GM10248 (cell line): Measurements from ENCODE around the gene MCOLN3.

Source experiments
- CTCF ChIA-PET: fragments of 300-600 bp; sonication (Branson Sonifier 250); formaldehyde crosslinking; extraction: SDS; loops from one replicate; lab custom pipeline; 2021; ENCODE audit warnings: antibody characterized with exemption; lab: Yijun Ruan, JAX
- POLR2A ChIA-PET: fragments of 350-650 bp; sonication (Branson Sonifier 250); formaldehyde crosslinking; extraction: SDS; loops from one replicate; lab custom pipeline; 2020; ENCODE audit warnings: antibody characterized with exemption; lab: Yijun Ruan, JAX
- DNase-seq: peaks from one replicate; pipeline ENCODE4 v3.0.0; 2012; ENCODE audit errors: extremely low spot score
- CTCF ChIP-seq: IDR thresholded peaks from 2 replicates; pipeline ENCODE4 v1.5.1; 2012; ENCODE audit warnings: mild to moderate bottlenecking, low read depth; ENCODE audit errors: extremely low read depth, missing control alignments, control extremely low read depth

MCOLN3 gene

GRCh38 chr1:84998642-84999280 lies 49.5 kb downstream of the MCOLN3 start:
- CTCF ChIA-PET, result interaction anchor here (0.9 to 1.9 kb wide), 7 partner anchors 26 to 257 kb away, joined by 3 to 6 read pairs (median 4); no protein-coding TSS in a partner anchor

GRCh38 chr1:84997667-84998600 lies 50.4 kb downstream of the MCOLN3 start:
- ChIA-PET CTCF (interaction anchor here (0.9 to 1.9 kb wide), 7 partner anchors 23 to 258 kb away, joined by 3 to 6 read pairs (median 4); no protein-coding TSS in a partner anchor), POLR2A (interaction anchor here (0.6 kb wide), 1 partner anchor 1048 kb away, joined by 3 read pairs; no protein-coding TSS in a partner anchor)
- DNase-seq, result peak; percentile 26
- no peak for TF ChIP-seq CTCF

More at GRCh38 chr1:84998642-84999280, 49.5 kb downstream of the MCOLN3 start:
- POLR2A ChIA-PET, result no interaction called here
- DNase-seq, result no peak
- no peak for TF ChIP-seq CTCF

DNA sequence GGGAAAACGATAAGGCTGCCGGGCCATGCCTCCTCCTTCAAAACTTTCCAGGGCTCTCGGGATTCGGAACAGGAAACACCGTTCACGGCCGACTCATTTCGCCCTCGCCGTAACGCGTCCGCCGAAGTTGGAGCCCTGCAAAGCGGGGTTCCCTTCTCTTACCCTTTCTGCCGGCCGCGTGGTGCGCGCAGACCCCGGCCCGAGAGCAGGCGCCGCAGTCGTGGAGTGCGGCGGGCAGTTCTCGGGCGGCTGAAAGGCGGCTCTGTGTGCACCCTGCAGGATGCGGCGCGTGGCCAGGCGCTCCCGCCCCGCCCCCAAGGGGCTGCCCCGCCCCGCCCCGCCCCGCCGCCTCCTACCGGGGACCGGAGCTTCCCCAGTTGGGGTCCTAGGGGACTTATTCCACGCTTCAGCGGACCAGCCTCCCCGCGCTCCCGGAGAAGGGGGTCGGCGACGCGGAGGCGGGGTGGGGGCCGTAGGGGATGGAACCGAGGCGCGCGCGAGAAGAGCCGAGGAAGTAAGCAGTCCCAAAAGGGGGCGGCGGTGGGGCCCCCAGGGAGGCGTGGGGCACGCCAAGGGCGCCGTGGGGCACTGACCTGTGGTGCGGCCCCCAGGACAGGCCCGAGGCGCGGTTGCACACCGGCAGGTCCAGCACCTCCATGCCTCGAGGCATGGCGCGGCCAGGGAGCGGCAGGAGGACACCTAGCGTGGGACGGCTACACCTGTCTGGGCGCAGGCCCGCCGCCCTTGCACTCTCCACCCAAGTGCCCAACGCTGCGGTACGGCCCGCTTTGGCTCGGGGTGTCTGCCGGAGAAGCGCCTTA lies 51.2 kb downstream of the MCOLN3 start, which contains the start of gene MCOLN2:
TSS of gene MCOLN2 (minus strand) at position 268 of the 821 bp plus-strand sequence. CDS start at position 27, 241 bp downstream.
- DNase-seq, result peak; percentile 88
- TF ChIP-seq CTCF, result peak; percentile 21
- POLR2A ChIA-PET, result interaction anchor here (0.6 kb wide), 1 partner anchor 1049 kb away, joined by 3 read pairs; no protein-coding TSS in a partner anchor
- CTCF ChIA-PET, result interaction anchor here (1.8 to 3.7 kb wide), 4 partner anchors 22 to 52 kb away, joined by 4 to 24 read pairs (median 13); no protein-coding TSS in a partner anchor

DNA sequence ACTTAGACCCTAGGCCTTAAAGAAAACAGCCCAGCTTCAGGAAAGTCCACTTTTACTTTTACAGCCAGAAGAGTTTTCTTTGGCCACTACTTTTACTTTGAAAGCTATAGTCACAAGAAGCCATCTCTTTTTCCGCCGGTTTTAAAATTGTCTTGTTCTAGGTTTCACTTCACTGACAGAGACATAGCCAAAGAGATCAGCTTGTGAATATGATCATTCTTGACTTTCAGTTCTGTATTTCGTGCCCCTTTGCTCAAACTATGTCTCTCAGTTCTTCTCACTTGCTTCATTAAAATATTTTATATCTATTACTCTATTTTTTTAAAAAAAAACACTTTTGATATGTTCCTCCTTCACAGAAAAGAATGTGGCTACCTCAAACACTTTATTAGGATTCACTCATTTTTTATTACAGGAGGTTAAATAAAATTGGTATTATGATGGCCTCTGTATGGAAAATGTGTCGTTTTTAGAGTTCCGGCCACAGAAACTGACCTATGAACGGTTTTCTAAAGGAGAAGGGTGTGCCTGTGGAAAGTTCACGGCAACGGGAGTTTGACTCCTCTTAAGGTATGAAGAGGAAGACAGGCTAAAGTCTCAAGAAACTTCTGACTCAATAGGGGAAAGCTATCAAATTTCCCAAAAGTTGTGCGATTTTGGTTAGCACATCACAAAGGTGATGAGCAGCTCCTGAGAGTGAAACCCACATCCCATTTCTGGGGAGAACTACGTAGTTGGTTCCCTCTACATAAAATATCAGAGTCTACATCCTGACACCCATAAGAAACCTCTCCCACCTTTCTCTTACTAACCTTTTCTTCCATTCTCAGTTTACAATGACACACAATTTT lies 52.6 kb downstream of the MCOLN3 start:
- ChIA-PET POLR2A (interaction anchor here (1.1 kb wide), 1 partner anchor 31 kb away, joined by 3 read pairs; no protein-coding TSS in a partner anchor), CTCF (interaction anchor here (1.0 to 3.7 kb wide), 12 partner anchors 7 to 264 kb away, joined by 3 to 24 read pairs (median 6); partner anchors contain the start of gene C1orf52)
- DNase-seq, result peak; percentile 69
- TF ChIP-seq CTCF, result no peak

DNA sequence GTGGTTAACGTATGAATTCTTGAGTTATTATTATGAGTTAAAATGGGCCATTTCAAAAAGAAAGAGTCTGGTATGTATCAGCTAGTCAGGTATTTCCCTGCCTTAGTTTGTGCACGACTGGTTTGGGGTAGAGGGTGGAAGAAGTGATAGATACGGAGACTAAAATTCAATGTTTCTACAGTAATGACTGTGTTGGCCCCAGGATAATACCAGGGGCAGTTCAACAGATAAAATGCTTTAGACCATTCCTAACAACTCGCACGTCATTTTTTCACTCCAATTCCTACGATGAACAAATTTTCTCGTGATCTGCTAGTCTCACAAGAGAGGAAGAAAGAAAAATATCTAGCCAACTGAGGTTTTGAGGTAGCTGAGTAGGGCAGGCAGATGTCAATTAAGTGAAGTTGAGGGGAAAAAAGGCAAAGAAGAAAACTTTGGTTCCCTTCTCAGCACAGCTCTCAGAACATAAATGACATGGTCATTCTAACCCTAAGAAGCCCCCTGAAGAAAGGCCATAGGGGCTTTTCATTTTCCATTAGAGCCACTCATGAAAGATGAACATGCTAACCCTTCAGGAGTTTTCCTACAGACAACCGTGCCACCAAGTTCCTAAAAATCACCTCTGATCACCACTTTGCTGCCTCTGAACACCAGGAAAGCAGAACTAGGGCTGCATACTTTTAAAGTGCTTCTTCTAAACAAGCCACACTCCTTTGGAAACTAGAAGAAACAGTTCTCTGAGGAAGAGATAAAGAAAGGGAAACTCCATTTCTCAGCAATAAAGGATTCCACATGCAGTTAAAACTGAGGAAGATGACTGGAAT lies 57.0 kb downstream of the MCOLN3 start:
- CTCF ChIA-PET, result interaction anchor here (0.7 to 2.3 kb wide), 9 partner anchors 9 to 268 kb away, joined by 3 to 12 read pairs (median 4); partner anchors contain the start of gene C1orf52
- POLR2A ChIA-PET, result no interaction called here
- DNase-seq, result peak; percentile 25
- no peak for TF ChIP-seq CTCF
